Left lobe of liver (tissue), 2 donors: ENCODE measurements around the gene RCAN3. TPM values are rescaled to one million over a fixed set of nuclear protein-coding genes. Genes with fewer than 3 reads are reported as not detected.
"Not testable (repeated sequence)": the region's sequence is repeated elsewhere in the genome, so short reads cannot be mapped to it uniquely, and the experiment has no call there.

Source experiments
- ATAC-seq: fragments of 200-7000 bp; cut with Tn5 transposase; one replicate; pipeline ENCODE4 v1.9.1; 2020; ENCODE audit warnings: mild to moderate bottlenecking, moderate library complexity
- DNase-seq: peaks from one replicate; pipeline ENCODE4 v3.0.0-alpha.2; 2020; ENCODE audit warnings: low spot score
- total RNA-seq: library from RNA; stranded (reverse); gene quantifications from one replicate; pipeline ENCODE4 v1.2.1, GENCODE V29; 2021
- donor health status: DM: no; HTN: no; CAD: no; lungs with moderate emphysema.
- donor health status: DM: no; HTN: yes; CAD: no.

RCAN3 gene
- total RNA-seq, 1 donor from 2014 or later, result 2.9 TPM

GRCh38 chr1:24507405-24507804 is 4.8 kb downstream of the RCAN3 start:
- no peak for DNase-seq
- ATAC-seq, result no peak

GRCh38 chr1:24508911-24509310 is 6.3 kb downstream of the RCAN3 start:
- DNase-seq (no peak), ATAC-seq (no peak)

- DNase-seq, result no peak
- no peak for ATAC-seq
Measured at GRCh38 chr1:24513706-24514105, 11.1 kb downstream of the RCAN3 start.

GRCh38 chr1:24514946-24515345 is 12.3 kb downstream of the RCAN3 start:
- ATAC-seq, result no peak
- DNase-seq, result no peak

DNA sequence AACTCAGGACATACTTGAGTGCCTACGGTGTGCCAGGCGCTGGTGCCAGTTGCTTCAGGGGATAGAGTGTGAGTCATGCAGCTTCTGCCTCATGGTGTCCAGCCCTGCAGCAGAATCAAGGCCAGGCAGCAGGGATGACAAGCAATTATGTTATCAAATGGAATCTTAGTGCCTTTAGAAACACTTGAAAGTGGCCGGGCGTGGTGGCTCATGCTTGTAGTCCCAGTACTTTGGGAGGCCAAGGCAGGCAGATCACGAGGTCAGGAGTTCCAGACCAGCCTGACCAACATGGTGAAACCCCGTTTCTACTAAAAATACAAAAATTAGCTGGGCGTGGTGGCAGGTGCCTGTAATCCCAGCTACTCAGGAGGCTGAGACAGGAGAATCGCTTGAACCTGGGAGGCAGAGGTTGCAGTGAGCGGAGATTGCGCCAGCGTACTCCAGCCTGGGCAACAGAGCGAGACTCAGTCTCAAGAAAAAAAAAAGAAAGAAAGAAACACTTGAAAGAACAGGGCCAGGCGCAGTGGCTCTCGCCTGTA is 13.1 kb downstream of the RCAN3 start:
- not testable (repeated sequence) for ATAC-seq

GRCh38 chr1:24516506-24516905 is 13.9 kb downstream of the RCAN3 start:
- DNase-seq (no peak), ATAC-seq (no peak)

More for the DNA sequence above, 13.1 kb downstream of the RCAN3 start:
- DNase-seq, result not testable (repeated sequence)

DNA sequence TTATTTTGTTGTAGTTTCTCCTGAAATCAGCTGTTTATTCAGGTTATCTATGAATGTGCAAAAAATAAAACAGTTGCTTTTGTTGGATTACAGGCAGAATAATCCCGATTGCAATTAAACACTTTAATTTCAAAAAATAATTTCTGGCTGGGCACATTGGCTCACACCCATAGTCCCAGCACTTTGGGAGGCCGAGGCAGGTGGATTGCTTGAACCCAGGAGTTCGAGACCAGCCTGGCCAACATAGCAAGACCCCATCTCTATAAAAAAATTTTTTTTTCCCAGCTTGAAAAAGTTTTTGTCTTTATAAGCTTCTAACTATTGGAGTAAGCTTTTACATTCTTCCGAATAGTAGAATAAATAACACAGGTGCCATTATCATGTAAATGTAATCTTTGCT is 15.3 kb downstream of the RCAN3 start:
- ATAC-seq, result no peak
- no peak for DNase-seq

- ATAC-seq, DNase-seq: not testable (repeated sequence)
Measured at GRCh38 chr1:24520282-24520681, 17.6 kb downstream of the RCAN3 start.

- DNase-seq (no peak), ATAC-seq (no peak)
Measured at GRCh38 chr1:24525606-24526005, 23.0 kb downstream of the RCAN3 start.

DNA sequence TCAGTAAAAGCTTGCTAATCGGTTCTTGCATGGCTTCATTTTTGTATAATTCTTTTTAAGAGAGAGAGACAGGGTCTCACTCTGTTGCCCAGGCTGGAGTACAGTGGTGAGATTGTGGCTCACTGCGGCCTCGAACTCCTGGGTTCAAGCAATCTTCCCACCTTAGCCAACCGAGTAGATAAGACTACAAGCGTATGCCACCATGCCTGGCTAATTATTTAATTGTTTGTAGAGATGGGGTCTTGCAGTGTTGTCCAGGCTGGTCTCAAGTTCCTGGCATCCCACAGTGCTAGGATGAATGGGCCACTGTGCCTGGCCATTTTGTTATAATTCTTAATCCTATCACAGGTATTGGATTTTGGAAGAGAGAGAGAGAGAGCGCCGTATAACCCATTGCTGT is 23.4 kb downstream of the RCAN3 start:
- ATAC-seq (no peak), DNase-seq (no peak)

- no peak for DNase-seq
- ATAC-seq, result peak; percentile 36
Measured at GRCh38 chr1:24526940-24527542, 24.4 kb downstream of the RCAN3 start.

GRCh38 chr1:24528744-24529143 is 26.1 kb downstream of the RCAN3 start:
- DNase-seq (no peak), ATAC-seq (no peak)

DNA sequence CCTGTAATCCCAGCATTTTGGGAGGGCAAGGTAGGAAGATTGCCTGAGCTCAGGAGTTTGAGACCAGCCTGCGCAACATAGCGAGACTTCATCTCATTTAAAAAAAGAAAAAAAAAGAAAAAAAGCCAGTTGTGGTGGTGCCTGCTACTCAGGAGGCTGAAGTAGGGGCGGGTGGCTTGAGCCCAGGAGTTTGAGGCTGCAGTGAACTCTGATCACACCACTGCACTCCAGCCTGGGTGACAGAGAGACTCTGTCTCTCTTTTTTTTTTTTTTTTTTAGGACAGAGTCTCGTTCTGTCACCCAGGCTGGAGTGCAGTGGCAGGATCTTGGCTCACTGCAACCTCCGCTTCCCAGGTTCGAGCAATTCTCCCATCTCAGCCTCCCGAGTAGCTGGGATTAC is 26.7 kb downstream of the RCAN3 start:
- not testable (repeated sequence) for ATAC-seq, DNase-seq

GRCh38 chr1:24535021-24535424 is 32.4 kb downstream of the RCAN3 start:
- DNase-seq, result no peak
- ATAC-seq, result peak; percentile 49

- ATAC-seq (peak; percentile 9), DNase-seq (no peak)
Measured at GRCh38 chr1:24535778-24536177, 33.1 kb downstream of the RCAN3 start.

GRCh38 chr1:24536391-24536840 is 33.8 kb downstream of the RCAN3 start:
- no peak for ATAC-seq
- no peak for DNase-seq

- ATAC-seq, result peak; percentile 19
- DNase-seq, result no peak
Measured at GRCh38 chr1:24540051-24540905, 37.6 kb downstream of the RCAN3 start.

DNA sequence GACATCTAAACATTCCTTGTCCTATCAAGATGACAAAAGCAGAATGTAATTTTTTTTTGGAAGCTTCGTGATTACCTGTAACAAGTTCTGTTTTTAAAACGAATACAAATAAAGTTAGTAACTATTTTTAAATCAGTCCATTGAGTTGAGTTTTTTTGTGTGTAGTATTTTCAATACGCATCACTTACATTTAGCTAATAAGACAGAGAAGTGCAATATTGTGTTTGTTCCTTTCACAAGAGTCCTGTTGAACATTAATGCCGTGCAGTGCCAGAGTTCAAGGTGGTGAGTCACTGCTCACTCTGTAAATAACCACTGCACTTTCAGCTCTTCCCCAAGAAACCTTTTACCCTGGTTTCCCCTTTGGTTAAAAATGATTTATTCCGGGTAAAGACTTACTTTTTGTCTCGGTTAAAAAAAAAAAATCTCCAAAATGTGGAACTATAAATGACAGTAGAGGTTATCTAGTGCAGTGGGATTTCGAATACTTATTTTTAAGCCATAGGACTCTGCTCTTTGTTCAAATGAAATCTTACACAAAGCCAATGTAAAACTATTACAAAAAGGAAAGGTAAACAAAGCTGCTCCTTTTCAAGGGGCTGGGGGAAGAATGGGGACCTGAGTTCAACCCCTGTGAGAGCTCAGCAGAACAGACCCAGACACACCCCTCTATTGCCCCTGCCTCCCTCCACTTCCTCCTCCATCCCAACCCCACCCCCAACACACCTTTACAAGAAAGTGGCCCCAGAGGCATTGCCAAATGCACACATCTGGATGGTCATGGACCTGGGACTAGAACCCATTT is 38.5 kb downstream of the RCAN3 start:
- DNase-seq, result peak; percentile 75

DNA sequence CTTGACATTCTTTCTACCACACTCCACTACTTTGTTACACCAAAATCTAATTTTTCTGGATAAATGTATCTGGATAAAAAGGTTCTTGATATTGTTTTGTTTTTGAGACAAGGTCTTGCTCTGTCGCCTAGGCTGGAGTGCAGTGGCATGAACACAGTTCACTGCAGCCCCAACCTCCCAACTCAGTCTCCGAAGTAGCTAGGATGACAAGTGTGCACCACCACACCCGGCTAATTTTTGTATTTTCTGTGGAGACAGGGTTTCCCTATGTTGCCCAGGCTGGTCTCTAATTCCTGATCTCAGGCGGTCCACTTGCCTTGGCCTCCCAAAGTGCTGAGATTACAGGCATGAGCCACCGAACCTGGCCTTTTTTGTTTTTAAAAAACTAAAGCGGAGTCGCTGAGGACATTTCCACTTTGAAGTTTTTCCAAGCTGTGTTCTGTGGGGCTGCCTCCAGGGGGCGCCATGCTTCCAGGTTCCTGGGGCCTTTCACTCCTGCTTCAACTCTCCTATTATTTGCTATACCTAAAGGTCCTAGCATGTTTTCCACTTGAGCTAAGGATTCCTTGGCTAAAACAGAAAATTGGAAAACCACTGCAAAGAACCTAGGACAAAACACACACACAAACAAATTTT is 39.2 kb downstream of the RCAN3 start:
- DNase-seq, result peak; percentile 72
- ATAC-seq, result peak; percentile 87

More for the DNA sequence above, 38.5 kb downstream of the RCAN3 start:
- ATAC-seq, result peak; percentile 83

DNA sequence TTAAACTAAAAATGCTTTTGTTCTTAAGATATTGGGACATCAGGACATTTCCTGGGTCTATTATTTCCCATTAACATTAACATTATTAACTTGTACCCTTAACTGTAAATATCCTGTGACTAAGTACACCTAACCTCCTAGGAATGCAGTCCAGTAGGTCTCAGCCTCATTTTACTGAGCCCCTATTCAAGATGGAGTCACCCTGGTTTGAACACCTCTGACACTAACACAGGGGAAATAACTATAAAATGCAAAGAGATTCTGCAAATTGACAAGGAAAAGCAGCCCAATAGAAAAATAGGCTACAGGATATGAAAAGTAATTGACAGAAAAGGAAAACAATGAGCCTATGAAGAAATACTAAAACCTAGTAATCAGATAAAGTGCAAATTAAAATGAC is 41.6 kb downstream of the RCAN3 start:
- ATAC-seq (no peak), DNase-seq (no peak)

- ATAC-seq (no peak), DNase-seq (no peak)
Measured at GRCh38 chr1:24545662-24546061, 43.0 kb downstream of the RCAN3 start.
